HG02610 (cell line): ENCODE results near the gene CDK17.
"Not testable (repeated sequence)": the region's sequence is repeated elsewhere in the genome, so short reads cannot be mapped to it uniquely, and the experiment has no call there.

Experiments used
- ATAC-seq: cut with Tn5 transposase; IDR thresholded peaks from one replicate; pipeline ENCODE4 v1.9.1; 2021; ENCODE audit warnings: mild to moderate bottlenecking, moderate library complexity; ENCODE audit not compliant: unreplicated experiment

Gene CDK17

DNA sequence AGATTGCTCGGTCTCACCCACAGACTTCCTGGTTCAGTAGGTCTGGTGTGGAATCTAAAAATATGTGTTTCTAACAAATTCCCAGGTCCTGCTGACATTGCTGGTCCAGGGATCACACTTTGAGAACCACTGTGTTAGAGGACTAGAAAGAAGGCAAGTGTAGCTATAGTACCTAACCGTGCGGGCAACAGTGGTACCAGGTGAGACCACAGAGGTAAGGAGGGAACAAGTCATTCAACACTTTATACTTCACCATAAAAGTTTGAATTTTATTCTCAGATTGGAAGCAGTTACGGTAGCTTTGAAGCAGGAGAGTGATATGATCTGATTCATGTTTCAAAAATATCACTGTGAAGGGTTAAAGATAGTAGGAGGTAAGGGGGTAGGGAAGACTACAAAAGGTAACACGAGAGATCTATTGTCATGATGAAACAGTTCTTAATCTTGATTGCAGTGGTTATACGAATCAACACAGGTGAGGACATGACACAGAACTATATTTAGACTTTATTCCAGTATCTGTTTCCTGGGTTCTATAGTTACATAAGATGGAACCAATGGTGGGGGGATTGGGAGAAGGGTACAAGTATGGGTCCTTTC lies 73.5 kb downstream of the CDK17 start:
- ATAC-seq, result no peak

- ATAC-seq, result no peak
Observed at GRCh38 chr12:96323906-96324305, 76.3 kb downstream of the CDK17 start.

DNA sequence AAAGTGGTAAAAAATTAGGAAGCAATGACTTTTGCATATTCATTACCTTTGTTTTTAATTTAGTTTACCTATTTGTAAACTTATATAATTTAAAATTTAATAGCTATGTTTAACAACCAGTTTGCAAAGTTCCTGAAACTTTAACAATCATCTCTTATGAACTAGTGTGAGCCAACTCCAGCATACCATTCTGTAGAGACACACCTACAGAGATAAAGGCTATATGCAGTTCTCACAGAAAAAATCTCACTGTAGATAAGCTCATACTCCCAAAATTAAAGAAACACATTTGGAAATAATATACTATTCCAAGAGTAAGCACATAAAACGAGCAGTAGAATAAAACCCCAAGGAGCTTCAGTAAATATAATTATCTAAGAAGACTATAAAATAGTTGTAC lies 77.5 kb downstream of the CDK17 start:
- no peak for ATAC-seq

DNA sequence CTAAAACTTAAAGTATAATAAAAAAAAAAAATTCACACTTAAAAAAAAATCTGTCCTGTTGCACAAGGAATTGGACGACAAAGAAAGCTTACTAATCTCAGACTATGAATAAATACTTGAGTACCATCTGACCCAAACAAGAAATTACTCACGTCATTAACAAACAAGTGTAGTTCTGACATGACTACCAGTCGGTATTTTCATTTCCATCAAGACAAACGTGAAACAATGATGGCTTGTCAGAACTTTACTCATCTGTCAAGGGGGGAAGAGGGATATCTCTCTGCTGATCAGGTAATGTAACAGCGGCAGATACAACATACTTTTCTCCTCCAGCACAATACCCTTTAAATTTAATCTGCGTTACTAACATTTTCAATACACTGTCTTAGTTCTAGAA lies 78.3 kb downstream of the CDK17 start:
- ATAC-seq, result no peak

- ATAC-seq, result not testable (repeated sequence)
Observed at GRCh38 chr12:96317801-96318200, 82.4 kb downstream of the CDK17 start.

DNA sequence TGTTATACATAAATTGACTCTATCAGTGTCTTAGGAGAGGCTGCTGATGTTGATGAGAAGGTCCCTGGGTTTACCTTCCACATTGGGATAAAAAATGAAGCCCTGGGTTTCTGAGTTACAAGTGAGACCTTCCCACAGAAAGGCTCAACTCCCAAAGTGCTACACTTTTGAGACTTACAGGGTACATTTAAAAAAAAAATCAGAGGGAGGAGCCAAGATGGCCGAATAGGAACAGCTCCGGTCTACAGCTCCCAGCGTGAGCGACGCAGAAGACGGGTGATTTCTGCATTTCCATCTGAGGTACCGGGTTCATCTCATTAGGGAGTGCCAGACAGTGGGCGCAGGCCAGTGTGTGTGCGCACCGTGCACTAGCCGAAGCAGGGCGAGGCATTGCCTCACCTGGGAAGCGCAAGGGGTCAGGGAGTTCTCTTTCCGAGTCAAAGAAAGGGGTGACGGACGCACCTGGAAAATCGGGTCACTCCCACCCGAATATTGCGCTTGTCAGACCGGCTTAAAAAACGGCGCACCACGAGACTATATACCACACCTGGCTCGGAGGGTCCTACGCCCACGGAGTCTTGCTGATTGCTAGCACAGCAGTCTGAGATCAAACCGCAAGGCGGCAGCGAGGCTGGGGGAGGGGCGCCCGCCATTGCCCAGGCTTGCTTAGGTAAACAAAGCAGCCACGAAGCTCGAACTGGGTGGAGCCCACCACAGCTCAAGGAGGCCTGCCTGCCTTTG lies 84.3 kb downstream of the CDK17 start:
- ATAC-seq, result not testable (repeated sequence)

DNA sequence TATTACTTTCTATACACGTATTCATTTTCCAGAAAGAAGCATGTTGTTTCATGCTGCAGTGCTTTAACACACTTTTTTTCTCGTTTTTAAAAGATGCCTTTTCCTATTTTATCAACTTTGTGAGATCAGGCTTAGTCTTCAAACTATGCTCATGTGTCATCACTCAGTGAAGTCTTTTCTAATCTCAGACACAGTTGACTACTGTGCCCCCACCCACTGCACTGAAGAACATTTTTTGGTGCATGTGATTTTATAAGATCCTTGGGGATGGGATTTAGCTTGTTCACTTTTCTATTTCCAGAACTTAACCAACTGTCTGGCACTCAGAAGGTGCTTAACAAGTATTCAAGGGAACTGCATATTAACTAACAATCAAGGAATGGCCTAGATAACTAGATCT lies 85.5 kb downstream of the CDK17 start:
- no peak for ATAC-seq

DNA sequence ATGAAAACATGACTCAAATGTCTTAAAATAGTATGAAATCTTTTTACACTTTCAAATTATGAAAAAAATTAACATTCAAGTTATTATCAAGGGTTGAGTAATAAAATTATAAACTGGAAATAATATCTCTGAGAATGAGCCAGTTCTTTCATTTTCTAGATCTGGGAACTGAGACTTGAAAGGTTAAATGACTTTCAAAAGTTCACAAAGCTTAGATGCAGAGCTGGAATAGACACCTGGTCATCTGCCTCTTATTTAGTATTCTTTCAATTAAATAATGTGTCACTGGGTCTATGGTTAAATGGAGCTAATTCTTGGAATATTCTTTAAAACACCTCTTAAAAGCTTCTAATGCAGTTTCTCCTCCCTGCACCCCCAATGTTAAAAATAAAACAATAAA lies 86.6 kb downstream of the CDK17 start:
- ATAC-seq, result no peak

GRCh38 chr12:96311191-96311590 lies 89.0 kb downstream of the CDK17 start:
- no peak for ATAC-seq

- ATAC-seq, result no peak
Observed at GRCh38 chr12:96310067-96310466, 90.2 kb downstream of the CDK17 start.

DNA sequence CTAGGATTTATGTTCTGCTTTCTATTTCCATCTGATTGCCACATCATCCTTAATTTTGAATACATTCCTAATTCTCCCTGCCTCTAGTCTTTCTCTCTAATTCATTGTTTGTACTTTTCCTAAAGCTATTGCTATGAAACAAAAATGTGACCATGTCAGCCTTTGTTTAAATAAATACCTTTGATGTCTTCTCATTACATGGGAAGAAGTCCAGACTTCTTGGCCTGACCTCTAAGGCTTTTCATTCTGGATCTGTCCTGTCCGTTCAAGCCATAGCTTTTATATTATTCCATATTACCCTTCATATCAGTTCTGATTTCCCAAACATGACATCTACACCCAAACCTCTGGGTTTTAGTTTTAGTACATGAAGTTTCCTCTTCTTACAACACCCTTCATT lies 91.4 kb downstream of the CDK17 start:
- no peak for ATAC-seq

DNA sequence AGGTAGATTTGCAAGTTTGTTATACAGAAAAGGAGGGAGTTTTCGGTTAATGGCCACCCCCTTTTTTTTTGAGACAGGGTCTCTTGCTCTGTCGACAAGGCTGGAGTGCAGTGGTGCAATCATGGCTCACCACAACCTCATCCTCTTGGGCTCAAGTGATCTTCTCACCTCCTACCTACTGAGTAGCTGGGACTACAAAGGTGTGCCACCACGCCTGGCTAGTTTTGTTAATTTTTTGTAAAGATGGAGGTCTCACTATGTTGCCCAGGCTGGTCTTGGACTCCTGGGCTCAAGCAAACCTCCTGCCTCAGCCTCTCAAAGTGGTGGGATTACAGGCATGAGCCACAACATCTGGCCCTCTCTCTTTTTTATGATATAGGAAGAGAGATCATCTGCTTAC lies 94.6 kb downstream of the CDK17 start:
- no peak for ATAC-seq

DNA sequence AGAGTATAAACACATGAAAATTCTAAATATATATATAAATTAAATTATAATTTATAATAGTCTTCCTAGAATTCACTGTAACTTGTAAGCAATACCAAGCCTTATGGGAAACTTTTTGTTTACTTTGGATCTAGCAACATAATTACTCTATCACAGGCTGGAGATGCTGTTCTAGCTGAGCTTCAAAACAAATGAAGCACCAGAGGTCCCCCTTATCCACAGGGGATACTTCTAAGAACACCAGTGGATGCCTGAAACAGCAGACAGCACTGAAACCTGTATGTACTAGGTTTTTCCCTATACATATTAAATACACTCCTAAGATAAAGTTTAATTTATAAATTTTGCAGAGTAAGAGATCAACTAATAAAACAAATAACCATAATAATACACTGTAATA lies 96.6 kb downstream of the CDK17 start:
- no peak for ATAC-seq

DNA sequence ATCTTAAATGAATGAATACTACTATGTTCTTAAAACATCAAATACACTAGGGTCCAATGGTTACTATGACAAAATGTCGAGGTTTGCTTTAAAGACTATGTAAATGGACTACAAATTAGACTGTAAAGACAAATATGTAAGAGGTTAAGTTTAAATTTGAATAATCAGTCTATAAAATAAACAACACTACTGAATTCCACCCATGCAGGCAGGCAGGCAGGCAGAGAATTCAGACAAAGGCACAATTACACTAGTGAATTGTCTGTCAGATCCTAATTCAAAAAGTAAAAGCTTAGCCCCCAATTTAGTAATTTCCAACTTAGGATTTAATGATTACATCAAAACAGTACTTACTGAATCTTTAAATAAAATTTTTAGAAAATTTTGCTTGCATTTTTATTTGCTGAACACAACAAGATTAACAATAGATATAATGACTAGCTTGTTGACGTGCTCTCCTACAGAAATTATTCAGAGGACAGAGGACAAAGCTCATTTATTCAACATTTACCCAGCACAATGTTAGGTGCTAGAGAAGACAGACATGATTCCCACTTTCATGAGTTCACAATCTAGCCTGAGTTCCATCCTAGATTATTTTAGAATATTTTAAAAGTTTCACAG lies 97.4 kb downstream of the CDK17 start:
- no peak for ATAC-seq

DNA sequence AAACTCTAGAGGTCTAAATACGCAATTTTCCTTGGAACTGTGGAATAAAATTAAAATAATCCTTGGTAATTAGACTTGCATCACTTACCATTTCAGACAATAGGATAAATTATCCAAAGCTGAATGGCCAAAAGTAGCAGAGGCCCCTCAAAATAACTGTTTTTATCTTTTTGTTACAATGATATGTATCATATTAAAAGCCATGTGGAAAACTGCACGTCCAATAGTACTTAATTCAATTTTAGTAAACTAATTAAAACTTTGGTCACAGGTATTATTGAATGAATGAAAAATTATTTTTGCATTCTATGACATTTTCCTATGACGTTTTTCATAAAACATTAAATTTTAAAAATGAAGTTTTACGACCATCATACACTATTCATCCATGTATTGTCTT lies 98.5 kb downstream of the CDK17 start:
- ATAC-seq, result no peak

DNA sequence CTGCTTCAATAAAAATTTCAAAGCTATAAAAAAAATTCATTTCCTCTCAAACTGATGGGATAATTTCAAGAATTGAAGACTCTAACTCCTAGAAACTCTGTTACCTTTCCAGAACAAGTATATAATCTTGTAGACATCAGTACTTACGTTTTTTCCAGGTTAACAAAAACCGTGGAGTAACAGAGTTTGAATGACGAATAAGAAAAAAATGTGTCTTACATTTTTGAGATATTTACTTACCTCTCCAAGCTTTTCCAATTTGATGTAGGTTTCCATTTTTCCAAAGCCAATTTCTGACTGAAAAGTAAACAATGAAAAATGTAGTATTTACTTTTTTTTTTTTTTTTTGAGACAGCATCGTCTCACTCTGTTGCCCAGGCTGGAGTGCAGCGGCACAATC lies 100.2 kb downstream of the CDK17 start:
- no peak for ATAC-seq

GRCh38 chr12:96297504-96297903 lies 102.7 kb downstream of the CDK17 start:
- no peak for ATAC-seq

DNA sequence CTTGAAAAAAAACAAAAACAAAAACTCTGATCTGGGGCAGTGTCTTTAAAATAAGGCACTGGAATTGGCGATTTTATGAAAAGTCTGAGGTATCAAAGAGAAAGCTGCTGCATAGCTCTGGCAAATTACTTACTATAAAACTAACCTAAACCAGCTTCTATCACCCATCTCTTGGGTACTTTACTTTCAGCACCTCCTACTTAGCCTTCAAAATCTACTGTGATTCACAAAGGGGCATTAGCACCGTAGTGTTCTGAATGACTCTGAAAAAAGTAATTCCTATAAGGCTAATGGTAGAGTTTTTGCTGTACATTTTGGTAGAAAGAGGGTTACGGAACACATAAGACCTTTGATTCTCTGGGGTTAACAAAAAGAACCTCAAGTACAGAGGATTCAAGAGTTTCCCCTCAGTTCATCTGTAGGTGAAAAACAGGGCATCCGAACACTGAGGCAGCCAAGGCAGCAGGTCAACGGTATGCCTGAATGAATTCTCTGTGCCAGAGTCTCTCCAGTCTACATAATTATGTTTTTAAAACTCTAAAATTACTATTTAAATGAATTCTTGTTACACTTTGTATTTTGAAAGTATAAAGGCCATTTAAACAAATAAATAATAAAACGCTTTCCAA lies 104.6 kb downstream of the CDK17 start:
- ATAC-seq, result no peak

GRCh38 chr12:96294831-96295230 lies 105.4 kb downstream of the CDK17 start:
- no peak for ATAC-seq

GRCh38 chr12:96293093-96293492 lies 107.1 kb downstream of the CDK17 start:
- ATAC-seq, result no peak

- no peak for ATAC-seq
Observed at GRCh38 chr12:96289067-96289466, 111.2 kb downstream of the CDK17 start.

- no peak for ATAC-seq
Observed at GRCh38 chr12:96285158-96285557, 115.1 kb downstream of the CDK17 start.
